ENCODE data around the gene WDR1. TPM values are rescaled to one million over a fixed set of nuclear protein-coding genes. Genes with fewer than 3 reads are reported as not detected.

WDR1 gene
- total RNA-seq, 1 experiment from 2014 or later: 223 TPM

DNA sequence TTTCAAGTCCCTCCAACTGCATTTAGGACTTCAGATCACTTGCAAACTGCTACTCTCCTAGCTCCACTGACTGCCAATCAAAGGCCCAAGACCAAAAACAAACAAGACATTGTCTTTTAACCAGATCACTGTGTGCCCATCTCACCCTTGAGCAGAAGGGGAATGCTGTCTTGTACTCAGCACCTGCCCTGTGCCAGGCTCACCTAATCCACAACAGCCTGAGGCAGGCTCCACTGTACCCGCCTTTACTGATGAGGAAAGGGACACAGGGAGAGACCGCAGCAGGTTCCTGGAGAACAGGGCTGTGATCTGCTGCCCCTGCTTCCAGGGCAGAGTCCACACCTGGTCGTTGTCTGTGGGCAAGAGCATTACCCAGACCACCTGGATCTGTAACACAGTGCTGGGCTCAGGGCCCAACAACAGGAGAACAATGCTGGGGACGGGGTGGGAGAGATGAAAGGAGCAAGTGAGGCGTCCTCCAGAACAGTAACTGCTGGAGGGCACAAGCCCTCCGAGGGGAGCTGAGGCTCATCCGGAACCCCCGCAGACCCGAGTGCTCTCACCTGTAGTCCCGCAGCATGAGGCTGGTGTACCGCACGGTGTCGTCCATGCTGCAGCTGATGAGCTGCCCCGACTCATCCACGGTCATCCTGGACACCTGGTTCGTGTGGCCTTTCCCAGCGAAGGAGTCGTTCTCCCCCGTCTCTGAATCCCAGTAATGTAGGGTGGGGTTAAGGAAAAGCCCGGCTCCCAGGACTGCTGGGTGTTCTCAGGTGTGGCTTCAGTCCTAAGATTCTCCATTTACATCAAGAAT, 33.9 kb downstream of the WDR1 start:
- no peak for DNase-seq (ENCODE audit: low read depth, low spot score)
- Histone ChIP-seq H2AFZ (ENCODE audit: low read depth, low read length, poor library complexity, severe bottlenecking) (no peak overlapping the region), H3K4me1 (ENCODE audit: control insufficient read depth in 1 of 2, insufficient read depth in 2 of 2, low read length in 2 of 2) (no peaks in the 10 kb centered on the region), H3K27ac (ENCODE audit: low read depth, low read length) (no peak overlapping the region), H3K36me3 (ENCODE audit: control insufficient read depth in 1 of 2, insufficient read depth in 2 of 2, low read length in 2 of 2) (peaks cover 54 to 57% of the 10 kb centered on the region in 2 experiments), H3K79me2 (ENCODE audit: insufficient read depth, low read length) (peaks cover 8% of the 10 kb centered on the region; the same call in 1 of the 2 replicates), H4K20me1 (ENCODE audit: insufficient read depth) (no peaks in the 10 kb centered on the region), H3K9me2 (ENCODE audit: insufficient read depth) (no peaks in the 10 kb centered on the region), H3K4me2 (ENCODE audit: low read length) (no peak overlapping the region), H3K4me3 (replicated peaks in 1 of 2; ENCODE audit: low read depth in 1 of 2, low read length in 2 of 2) (no peak overlapping the region), H3K27me3 (ENCODE audit: insufficient read depth, low read length) (no peaks in the 10 kb centered on the region), H3K9ac (ENCODE audit: low read length) (no peak overlapping the region), H3K9me3 (ENCODE audit: control insufficient read depth in 1 of 2, insufficient read depth in 1 of 2, low read depth in 1 of 2, low read length in 2 of 2) (no peaks in the 10 kb centered on the region)
- ChIA-PET CTCF (no interaction called here), RAD21 (ENCODE audit: low non-redundant PET in 1 of 2, low total read pairs in 2 of 2, uncharacterized antibody in 2 of 2, unreplicated experiment in 2 of 2) (no interaction called here), POLR2A (no interaction called here)
- TF ChIP-seq CEBPB (IDR thresholded peaks at IDR 0.05; ENCODE audit: low read depth): no peak
- TF ChIP-seq, protein P1, sequence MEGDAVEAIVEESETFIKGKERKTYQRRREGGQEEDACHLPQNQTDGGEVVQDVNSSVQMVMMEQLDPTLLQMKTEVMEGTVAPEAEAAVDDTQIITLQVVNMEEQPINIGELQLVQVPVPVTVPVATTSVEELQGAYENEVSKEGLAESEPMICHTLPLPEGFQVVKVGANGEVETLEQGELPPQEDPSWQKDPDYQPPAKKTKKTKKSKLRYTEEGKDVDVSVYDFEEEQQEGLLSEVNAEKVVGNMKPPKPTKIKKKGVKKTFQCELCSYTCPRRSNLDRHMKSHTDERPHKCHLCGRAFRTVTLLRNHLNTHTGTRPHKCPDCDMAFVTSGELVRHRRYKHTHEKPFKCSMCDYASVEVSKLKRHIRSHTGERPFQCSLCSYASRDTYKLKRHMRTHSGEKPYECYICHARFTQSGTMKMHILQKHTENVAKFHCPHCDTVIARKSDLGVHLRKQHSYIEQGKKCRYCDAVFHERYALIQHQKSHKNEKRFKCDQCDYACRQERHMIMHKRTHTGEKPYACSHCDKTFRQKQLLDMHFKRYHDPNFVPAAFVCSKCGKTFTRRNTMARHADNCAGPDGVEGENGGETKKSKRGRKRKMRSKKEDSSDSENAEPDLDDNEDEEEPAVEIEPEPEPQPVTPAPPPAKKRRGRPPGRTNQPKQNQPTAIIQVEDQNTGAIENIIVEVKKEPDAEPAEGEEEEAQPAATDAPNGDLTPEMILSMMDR (IDR thresholded peaks at IDR 0.05 in 2 of 3, conservative IDR thresholded peaks at IDR 0.05 in 1 of 3; ENCODE audit: borderline replicate concordance in 1 of 3, insufficient read depth in 1 of 3, low read depth in 2 of 3, low read length in 2 of 3): no peak
- TF ChIP-seq, protein P2, sequence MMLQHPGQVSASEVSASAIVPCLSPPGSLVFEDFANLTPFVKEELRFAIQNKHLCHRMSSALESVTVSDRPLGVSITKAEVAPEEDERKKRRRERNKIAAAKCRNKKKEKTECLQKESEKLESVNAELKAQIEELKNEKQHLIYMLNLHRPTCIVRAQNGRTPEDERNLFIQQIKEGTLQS (IDR thresholded peaks at IDR 0.05): no peak
- TF ChIP-seq RAD21 (IDR thresholded peaks at IDR 0.05; ENCODE audit: low read depth): no peak
- TF ChIP-seq SIN3A (IDR thresholded peaks at IDR 0.05; ENCODE audit: low read depth): no peak
- TF ChIP-seq ZNF274 (IDR thresholded peaks at IDR 0.05; ENCODE audit: low read depth, low read length): no peak
- TF ChIP-seq EZH2phosphoT487 (IDR thresholded peaks at IDR 0.05; ENCODE audit: borderline replicate concordance): no peak
- no peak for TF ChIP-seq ZFX (IDR thresholded peaks at IDR 0.05)
- TF ChIP-seq POLR2A (IDR thresholded peaks at IDR 0.05; ENCODE audit: borderline replicate concordance, extremely low read depth, insufficient read depth, insufficient read length): no peak
- TF ChIP-seq YY1 (IDR thresholded peaks at IDR 0.05; ENCODE audit: extremely low read depth, insufficient replicate concordance, low read depth, low read length): no peak
- BruUV-seq (replicated peaks): no TSS peak
- intact Hi-C loops (cut with micrococcal nuclease): no loop called here
- ATAC-seq: no peak
